Stimulated activated CD8-positive, alpha-beta memory T cell treated with anti-CD3 and anti-CD28 coated beads, Interleukin-4, amount 100 ng/mL, for 1 hour (primary cell): Measurements from ENCODE around the gene ARHGEF7.

ENCODE experiments used
- DNase-seq, 2 donors: peaks; one replicate each; pipeline ENCODE4 v3.0.0-alpha.2; 2020; ENCODE audit warnings: low read depth in 2 of 2, low spot score in 1 of 2

ARHGEF7 gene

GRCh38 chr13:111219280-111219679 lies 104.2 kb downstream of the ARHGEF7 start:
- no peak for DNase-seq

DNA sequence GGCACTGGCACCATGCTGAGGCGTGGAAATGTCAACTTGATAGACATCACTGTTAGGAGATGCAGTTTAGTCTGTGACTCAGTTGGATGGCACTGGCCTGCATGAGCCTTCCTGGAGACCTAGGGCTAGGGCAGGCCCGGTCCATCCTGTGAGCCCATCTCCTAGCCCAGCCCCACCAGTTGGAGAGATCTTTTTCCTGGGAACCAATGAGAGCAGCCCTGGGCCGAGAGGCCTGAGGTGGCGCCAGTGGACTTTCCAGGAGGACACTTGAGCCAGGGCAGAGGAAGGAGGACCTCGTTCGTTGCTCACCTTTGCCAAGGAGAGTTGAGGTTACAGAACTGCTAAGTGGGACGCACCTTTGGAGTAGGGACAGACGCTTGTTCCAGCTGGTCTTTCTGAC lies 104.8 kb downstream of the ARHGEF7 start:
- no peak for DNase-seq

DNA sequence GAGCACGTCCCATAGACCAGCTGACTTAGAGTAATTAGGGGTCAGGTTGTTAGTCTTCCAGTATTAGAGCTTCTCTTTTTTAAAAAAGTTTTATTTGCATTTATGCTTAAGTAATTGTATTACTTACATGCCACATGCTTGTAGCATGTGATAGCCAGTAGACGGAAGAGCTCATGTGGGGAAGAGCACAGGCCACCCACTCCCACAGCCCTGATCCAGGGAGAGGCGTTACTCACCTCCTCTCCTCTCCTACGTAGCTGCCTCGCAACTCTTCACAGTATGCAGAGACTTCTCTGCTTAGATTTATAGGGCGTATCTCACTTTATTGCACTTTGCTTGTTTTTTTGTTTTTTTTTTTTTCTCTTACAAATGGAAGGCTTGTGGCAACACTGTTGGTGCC lies 110.1 kb downstream of the ARHGEF7 start:
- no peak for DNase-seq

- no peak for DNase-seq
Measured at GRCh38 chr13:111225810-111226546, 110.9 kb downstream of the ARHGEF7 start.

DNA sequence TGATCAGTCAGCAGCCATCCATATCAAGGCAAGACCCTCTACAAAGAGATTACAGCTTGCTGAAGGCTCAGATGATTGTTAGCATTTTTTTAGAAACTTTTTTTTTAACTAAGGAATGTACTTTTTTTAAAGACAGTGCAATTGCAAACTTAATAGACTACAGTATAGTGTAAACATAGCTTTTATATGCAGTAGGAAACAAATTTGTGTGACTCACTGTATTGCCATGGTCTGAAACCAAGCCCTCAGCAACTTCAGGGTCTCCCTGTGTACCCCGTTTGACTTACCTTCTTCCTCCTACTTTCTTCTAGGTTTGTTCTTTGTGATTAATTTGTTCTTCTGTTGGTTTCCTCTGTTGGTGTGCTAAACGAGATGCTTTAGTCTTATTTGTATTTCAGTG lies 112.3 kb downstream of the ARHGEF7 start:
- no peak for DNase-seq

GRCh38 chr13:111228262-111229144 lies 113.4 kb downstream of the ARHGEF7 start:
- DNase-seq: no peak

GRCh38 chr13:111230385-111230930 lies 115.3 kb downstream of the ARHGEF7 start:
- no peak for DNase-seq

DNA sequence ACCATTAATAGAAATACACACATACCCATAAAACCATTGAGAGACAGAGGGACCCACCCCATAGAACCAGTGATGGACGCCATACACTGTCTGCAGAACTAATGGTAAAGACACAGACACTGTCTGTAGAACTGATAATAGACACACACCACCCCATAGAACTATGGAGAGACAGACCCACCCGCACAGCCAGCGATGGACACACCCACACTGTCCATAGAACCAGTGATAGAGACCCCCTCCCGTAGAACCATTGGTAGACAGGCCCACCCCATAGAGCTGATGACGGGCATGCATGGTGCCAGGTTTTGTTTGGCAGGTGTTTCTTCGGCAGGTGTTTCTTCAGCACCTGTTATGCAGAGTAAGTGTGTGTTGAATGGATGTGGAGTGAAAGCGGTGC lies 117.1 kb downstream of the ARHGEF7 start:
- DNase-seq: no peak

- DNase-seq: no peak
Measured at GRCh38 chr13:111233080-111233479, 118.0 kb downstream of the ARHGEF7 start.

DNA sequence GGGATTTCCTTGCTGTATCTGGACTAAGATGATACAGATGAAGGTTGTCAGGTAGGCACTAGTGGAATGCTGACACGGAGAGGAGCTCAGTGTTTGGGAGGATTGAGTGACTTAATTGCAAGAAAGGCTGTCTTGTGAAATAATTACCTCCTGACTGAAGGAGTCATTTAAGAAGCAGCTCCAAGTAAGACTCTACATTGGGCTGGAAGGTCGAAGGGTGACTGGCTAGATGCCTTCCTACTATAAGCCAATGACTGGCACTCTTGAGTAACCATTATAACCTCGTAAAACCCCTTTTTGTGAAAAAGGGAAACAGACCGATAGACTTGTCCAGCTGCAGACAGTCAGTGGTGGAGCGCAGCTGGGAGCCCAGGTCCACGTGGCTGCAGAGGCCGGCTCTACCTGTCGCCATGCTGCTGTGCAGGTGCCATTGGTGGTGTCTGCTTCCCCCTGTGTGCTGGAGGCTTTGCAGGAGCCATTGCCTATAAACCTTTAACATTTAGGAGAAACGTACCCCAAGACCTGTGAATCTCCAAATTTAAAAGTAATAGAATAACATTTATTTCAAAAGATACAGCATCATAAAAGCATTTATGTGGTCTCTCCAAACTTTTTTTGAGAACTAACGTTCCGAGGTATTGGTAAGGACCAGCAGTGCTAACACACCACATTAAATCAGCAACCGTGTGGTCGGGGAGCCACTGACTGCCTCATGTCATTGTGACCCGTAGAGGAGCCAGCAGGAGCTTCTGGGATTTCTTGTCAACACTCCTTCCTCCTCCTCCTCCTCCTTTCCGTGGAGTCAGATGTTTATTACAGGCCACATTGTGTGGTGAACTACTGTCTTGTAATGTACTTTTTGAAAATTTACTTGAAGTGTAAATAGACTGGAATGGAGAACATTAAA lies 124.9 kb downstream of the ARHGEF7 start:
- DNase-seq: no peak

GRCh38 chr13:111241006-111241755 lies 126.1 kb downstream of the ARHGEF7 start:
- DNase-seq: no peak

GRCh38 chr13:111241862-111242261 lies 126.8 kb downstream of the ARHGEF7 start:
- no peak for DNase-seq

DNA sequence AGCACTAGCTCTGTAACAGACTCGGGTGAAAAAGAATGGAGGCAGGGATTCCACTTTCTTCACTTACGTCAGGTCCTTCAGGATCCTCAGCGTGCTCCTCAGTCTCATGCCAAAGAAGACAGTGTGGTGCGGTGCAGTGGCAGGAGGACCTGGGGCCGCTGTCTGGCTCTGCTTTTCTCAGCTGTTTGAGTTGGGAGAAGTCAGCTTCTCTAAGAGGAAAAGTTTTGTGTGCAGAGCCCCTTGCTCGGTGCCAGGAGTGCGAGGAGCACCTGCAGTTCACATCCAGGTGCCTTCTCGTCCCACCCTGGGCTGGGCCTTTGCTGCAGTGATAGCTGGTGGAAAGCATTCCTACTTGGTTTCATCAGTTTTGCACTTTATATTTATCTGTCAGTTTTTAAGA lies 127.5 kb downstream of the ARHGEF7 start:
- DNase-seq: no peak

DNA sequence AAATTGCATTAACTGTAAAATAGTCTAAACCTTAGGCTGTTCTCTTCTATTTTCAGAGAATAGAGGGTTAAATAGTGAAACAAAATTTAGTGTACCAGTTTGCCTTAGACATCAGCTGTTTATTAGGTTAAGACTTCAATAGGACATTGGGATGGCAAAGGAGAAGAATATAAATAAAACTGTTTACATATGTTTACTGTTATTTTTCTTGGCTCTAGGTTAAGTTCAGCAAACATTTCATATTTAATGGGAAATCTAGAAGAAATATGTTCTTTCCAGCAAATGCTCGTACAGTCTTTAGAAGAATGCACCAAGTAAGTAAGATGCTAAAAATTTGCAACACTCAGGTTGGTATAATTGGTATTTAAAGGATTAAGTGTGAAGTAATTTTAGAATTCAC lies 128.9 kb downstream of the ARHGEF7 start:
- no peak for DNase-seq

DNA sequence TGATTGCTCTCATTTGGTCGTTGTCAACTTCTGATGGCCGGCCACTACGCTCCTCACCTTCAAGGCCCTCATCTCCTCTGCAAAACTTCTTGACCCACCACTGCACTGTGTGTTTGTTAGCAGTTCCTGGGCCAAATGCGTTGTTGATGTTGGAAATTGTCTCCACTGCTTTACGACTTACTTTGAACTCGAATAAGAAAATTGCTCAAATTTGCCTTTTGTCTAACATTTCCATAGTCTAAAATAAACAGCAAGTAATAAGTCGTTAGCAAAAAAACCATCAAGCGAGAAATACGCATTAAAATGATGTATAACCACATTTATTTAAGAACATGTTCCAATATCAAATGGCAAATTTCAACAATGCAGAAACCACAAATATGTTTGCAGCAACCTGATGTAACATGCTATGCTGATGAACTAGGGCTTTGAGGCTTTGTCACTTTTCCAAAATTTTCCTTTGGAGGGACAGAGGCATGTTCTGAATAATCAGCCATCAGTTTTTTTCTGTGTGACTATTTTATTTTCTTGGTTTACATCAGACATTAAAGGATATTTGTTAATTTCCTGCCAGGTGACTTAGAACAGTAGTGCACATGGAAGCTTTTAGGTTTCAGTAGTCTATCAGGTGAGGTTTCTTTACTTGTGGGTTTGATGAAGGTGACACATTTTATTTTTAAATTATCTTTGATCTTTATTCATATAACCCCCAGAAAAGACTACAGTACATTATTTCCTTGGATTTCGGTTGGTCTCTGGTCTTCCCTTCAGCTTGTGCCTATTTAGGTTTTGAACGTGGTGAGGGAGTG lies 130.7 kb downstream of the ARHGEF7 start:
- no peak for DNase-seq

DNA sequence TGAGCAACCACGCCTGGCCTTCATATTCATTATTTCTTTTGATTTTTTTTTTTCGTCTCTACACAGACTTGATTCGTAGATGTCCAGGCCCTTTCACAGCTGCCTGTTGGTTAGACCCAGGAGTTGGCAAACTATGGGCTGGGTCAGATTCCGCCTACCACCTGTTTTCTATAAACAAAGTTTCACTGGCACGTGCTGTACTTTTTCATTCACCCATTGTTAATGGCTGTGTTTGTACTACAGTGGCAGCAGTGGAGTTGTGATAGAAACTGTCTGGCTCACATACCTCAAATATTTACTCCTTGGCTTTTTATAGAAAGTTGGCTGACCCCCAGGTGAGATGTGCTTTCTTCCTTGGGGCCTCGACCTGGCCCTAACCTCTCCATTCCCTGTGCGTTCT lies 132.4 kb downstream of the ARHGEF7 start:
- no peak for DNase-seq

- DNase-seq: no peak
Measured at GRCh38 chr13:111248822-111249221, 133.7 kb downstream of the ARHGEF7 start.

DNA sequence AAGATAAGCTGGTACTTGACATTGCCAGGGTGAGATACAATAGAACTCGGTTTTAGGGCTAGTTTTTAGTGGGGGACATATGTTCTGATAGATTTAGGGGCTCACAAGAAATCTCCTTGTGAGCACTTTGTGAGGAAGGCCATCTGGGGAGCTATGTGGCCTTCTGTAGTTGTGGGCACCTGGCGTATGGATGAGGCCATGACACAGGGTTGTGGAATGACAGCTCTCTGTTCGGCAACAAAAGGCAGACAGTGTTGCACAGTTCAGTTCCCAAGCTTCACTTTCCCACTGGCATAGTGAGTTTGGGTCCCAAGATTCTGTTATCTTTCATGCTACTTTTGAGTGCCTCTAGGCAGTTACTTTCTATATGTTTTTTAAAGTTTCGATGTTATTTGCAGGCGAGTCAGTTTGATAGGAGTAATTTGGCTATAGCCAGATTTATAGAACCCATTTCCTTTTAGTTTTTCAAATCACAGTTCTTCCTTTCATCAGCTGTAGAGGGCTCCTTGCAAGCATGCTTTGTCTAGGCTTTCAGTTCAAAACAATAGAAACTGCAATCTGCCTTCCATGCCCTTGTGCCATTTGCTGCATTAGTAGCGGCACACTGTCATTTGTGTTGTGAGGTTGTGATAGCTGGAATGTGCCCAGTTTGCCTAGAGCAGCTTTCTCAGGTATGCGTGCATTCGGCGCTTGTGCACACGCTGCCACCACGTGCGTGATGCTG lies 134.7 kb downstream of the ARHGEF7 start:
- no peak for DNase-seq
